NOMO-1 treated with dmso at 0.1 percent for 144 hours (cell line): ENCODE data around the gene OR1D5.
"Not testable (repeated sequence)": the region's sequence is repeated elsewhere in the genome, so short reads cannot be mapped to it uniquely, and the experiment has no call there.

ENCODE experiments used
- DNase-seq: peaks from one replicate; lab custom pipeline; 2025; ENCODE audit not compliant: unreplicated experiment; lab: John Stamatoyannopoulos, UW

The OR1D5 gene

GRCh38 chr17:3063507-3063906 lies at the start of gene OR1D5:
OR1D5 (minus strand) TSS chr17:3063607; CDS start chr17:3063607, 0 bp downstream.
- DNase-seq: not testable (repeated sequence)

- no peak for DNase-seq
These were observed 40.9 kb upstream of the OR1D5 start, which contains the start of gene OR1D2 for GRCh38 chr17:3104322-3104721. OR1D2 (minus strand) TSS chr17:3104422; CDS start chr17:3092996, 11,426 bp downstream.

GRCh38 chr17:3073850-3074249 lies 10.4 kb upstream of the OR1D5 start:
- not testable (repeated sequence) for DNase-seq

- DNase-seq: peak; percentile 54
These were observed 1.8 kb upstream of the OR1D5 start for GRCh38 chr17:3065192-3065591.

GRCh38 chr17:3062824-3063377 lies 506 bp downstream of the OR1D5 start:
- not testable (repeated sequence) for DNase-seq

GRCh38 chr17:3054868-3055267 lies 8.5 kb downstream of the OR1D5 start:
- not testable (repeated sequence) for DNase-seq

GRCh38 chr17:3049705-3050295 lies 13.6 kb downstream of the OR1D5 start:
- no peak for DNase-seq

GRCh38 chr17:3048727-3049471 lies 14.5 kb downstream of the OR1D5 start:
- peak; percentile 99 for DNase-seq

GRCh38 chr17:3046753-3047152 lies 16.7 kb downstream of the OR1D5 start:
- no peak for DNase-seq

- DNase-seq: no peak
These were observed 19.6 kb downstream of the OR1D5 start for GRCh38 chr17:3043737-3044365.

- DNase-seq: no peak
These were observed 22.5 kb downstream of the OR1D5 start for GRCh38 chr17:3040882-3041281.

- peak; percentile 32 for DNase-seq
These were observed 23.7 kb downstream of the OR1D5 start for GRCh38 chr17:3039736-3040135.

GRCh38 chr17:3038941-3039340 lies 24.5 kb downstream of the OR1D5 start:
- no peak for DNase-seq

- DNase-seq: no peak
These were observed 26.1 kb downstream of the OR1D5 start for GRCh38 chr17:3037259-3037658.

- no peak for DNase-seq
These were observed 26.6 kb downstream of the OR1D5 start for GRCh38 chr17:3036800-3037199.

GRCh38 chr17:3035968-3036280 lies 27.5 kb downstream of the OR1D5 start:
- DNase-seq: no peak

- no peak for DNase-seq
These were observed 28.0 kb downstream of the OR1D5 start for GRCh38 chr17:3035256-3035967.

GRCh38 chr17:3034578-3034920 lies 28.9 kb downstream of the OR1D5 start:
- DNase-seq: no peak

- DNase-seq: no peak
These were observed 29.4 kb downstream of the OR1D5 start for GRCh38 chr17:3033741-3034577.

GRCh38 chr17:3033248-3033640 lies 30.2 kb downstream of the OR1D5 start:
- DNase-seq: no peak
